ENCODE results near the gene INO80B.
A peak's percentile ranks its signal among the peaks of the same experiment; 100 is the strongest.
"Not testable (repeated sequence)": the region's sequence is repeated elsewhere in the genome, so short reads cannot be mapped to it uniquely, and the experiment has no call there.

The INO80B gene

GRCh38 chr2:74418312-74418711 lies 36.6 kb upstream of the INO80B start:
- no peak overlapping the region for H3K27ac ChIP-seq (ENCODE audit: low read depth, low read length)
- no peaks in the 10 kb centered on the region for H3K9me3 ChIP-seq (ENCODE audit: control insufficient read depth, insufficient read depth, low read depth, low read length)
- H3K4me3 ChIP-seq (ENCODE audit: low read depth, low read length), result no peak overlapping the region
- H3K4me1 ChIP-seq (ENCODE audit: control insufficient read depth, insufficient read depth, low read length), result 0 out of 2 replicates have a peak, but pooled peaks cover 4% of the 10 kb centered on the region
- peaks cover 31% of the 10 kb centered on the region for H3K27me3 ChIP-seq (ENCODE audit: control insufficient read depth, insufficient read depth, low read length)
- H3K9ac ChIP-seq (ENCODE audit: low read length), result no peak overlapping the region
- H3K36me3 ChIP-seq (ENCODE audit: control insufficient read depth, insufficient read depth, low read length), result no peaks in the 10 kb centered on the region

GRCh38 chr2:74419345-74419744 lies 35.5 kb upstream of the INO80B start:
- H3K4me3 ChIP-seq (ENCODE audit: low read depth, low read length), result no peak overlapping the region
- peaks cover 26% of the 10 kb centered on the region for H3K27me3 ChIP-seq (ENCODE audit: control insufficient read depth, insufficient read depth, low read length)
- H3K9me3 ChIP-seq (ENCODE audit: control insufficient read depth, insufficient read depth, low read depth, low read length), result no peaks in the 10 kb centered on the region
- no peak overlapping the region for H3K9ac ChIP-seq (ENCODE audit: low read length)
- 0 out of 2 replicates have a peak, but pooled peaks cover 4% of the 10 kb centered on the region for H3K4me1 ChIP-seq (ENCODE audit: control insufficient read depth, insufficient read depth, low read length)
- H3K36me3 ChIP-seq (ENCODE audit: control insufficient read depth, insufficient read depth, low read length), result no peaks in the 10 kb centered on the region
- no peak overlapping the region for H3K27ac ChIP-seq (ENCODE audit: low read depth, low read length)

- H3K27me3 ChIP-seq (ENCODE audit: control insufficient read depth, insufficient read depth, low read length), result peaks cover 26% of the 10 kb centered on the region
- H3K4me3 ChIP-seq (ENCODE audit: low read depth, low read length), result no peak overlapping the region
- no peaks in the 10 kb centered on the region for H3K9me3 ChIP-seq (ENCODE audit: control insufficient read depth, insufficient read depth, low read depth, low read length)
- peaks cover 5% of the 10 kb centered on the region for H3K36me3 ChIP-seq (ENCODE audit: control insufficient read depth, insufficient read depth, low read length)
- H3K4me1 ChIP-seq (ENCODE audit: control insufficient read depth, insufficient read depth, low read length), result 0 out of 2 replicates have a peak, but pooled peaks cover 4% of the 10 kb centered on the region
- H3K9ac ChIP-seq (ENCODE audit: low read length), result no peak overlapping the region
- H3K27ac ChIP-seq (ENCODE audit: low read depth, low read length), result no peak overlapping the region
Observed at GRCh38 chr2:74420006-74420405, 34.9 kb upstream of the INO80B start.

- not testable (repeated sequence) for H3K27ac ChIP-seq (ENCODE audit: low read depth, low read length); H3K4me1 ChIP-seq (ENCODE audit: control insufficient read depth, insufficient read depth, low read length); H3K9ac ChIP-seq (ENCODE audit: low read length); H3K9me3 ChIP-seq (ENCODE audit: control insufficient read depth, insufficient read depth, low read depth, low read length)
- Histone ChIP-seq H3K4me3 (ENCODE audit: low read depth, low read length) (peak overlapping the region; percentile 79), H3K27me3 (ENCODE audit: control insufficient read depth, insufficient read depth, low read length) (peaks cover 26% of the 10 kb centered on the region), H3K36me3 (ENCODE audit: control insufficient read depth, insufficient read depth, low read length) (peaks cover 11% of the 10 kb centered on the region)
Observed at GRCh38 chr2:74420443-74421103, 34.3 kb upstream of the INO80B start.

- Histone ChIP-seq H3K27ac (ENCODE audit: low read depth, low read length) (no peak within 1 kb of the TSS), H3K9me3 (ENCODE audit: control insufficient read depth, insufficient read depth, low read depth, low read length) (no peaks in the 10 kb centered on the region), H3K27me3 (ENCODE audit: control insufficient read depth, insufficient read depth, low read length) (peaks cover 26% of the 10 kb centered on the region; the same call in 1 of the 2 replicates), H3K4me3 (ENCODE audit: low read depth, low read length) (peak within 1 kb of the TSS; percentile 79), H3K4me1 (ENCODE audit: control insufficient read depth, insufficient read depth, low read length) (no peaks in the 10 kb centered on the region), H3K36me3 (ENCODE audit: control insufficient read depth, insufficient read depth, low read length) (peaks cover 18% of the 10 kb centered on the region), H3K9ac (ENCODE audit: low read length) (peak within 1 kb of the TSS; percentile 68)
Observed at GRCh38 chr2:74421221-74421870, 33.5 kb upstream of the INO80B start, which contains the start of the genes C2orf81 and WDR54. C2orf81 (minus strand) TSS chr2:74421619; CDS start chr2:74421560, 59 bp downstream. WDR54 (plus strand) TSS chr2:74421730; CDS start chr2:74422154, 424 bp downstream.

GRCh38 chr2:74423231-74424095 lies 31.4 kb upstream of the INO80B start:
- Histone ChIP-seq H3K27me3 (ENCODE audit: control insufficient read depth, insufficient read depth, low read length) (peaks cover 26% of the 10 kb centered on the region; the same call in 1 of the 2 replicates), H3K36me3 (ENCODE audit: control insufficient read depth, insufficient read depth, low read length) (peaks cover 40% of the 10 kb centered on the region), H3K9me3 (ENCODE audit: control insufficient read depth, insufficient read depth, low read depth, low read length) (no peaks in the 10 kb centered on the region), H3K27ac (ENCODE audit: low read depth, low read length) (no peak overlapping the region), H3K4me3 (ENCODE audit: low read depth, low read length) (no peak overlapping the region), H3K9ac (ENCODE audit: low read length) (no peak overlapping the region), H3K4me1 (ENCODE audit: control insufficient read depth, insufficient read depth, low read length) (no peaks in the 10 kb centered on the region)

GRCh38 chr2:74424139-74424992 lies 30.5 kb upstream of the INO80B start:
- peaks cover 49% of the 10 kb centered on the region for H3K36me3 ChIP-seq (ENCODE audit: control insufficient read depth, insufficient read depth, low read length)
- H3K9me3 ChIP-seq (ENCODE audit: control insufficient read depth, insufficient read depth, low read depth, low read length), result no peaks in the 10 kb centered on the region
- H3K27me3 ChIP-seq (ENCODE audit: control insufficient read depth, insufficient read depth, low read length), result peaks cover 26% of the 10 kb centered on the region; the same call in 1 of the 2 replicates
- H3K4me1 ChIP-seq (ENCODE audit: control insufficient read depth, insufficient read depth, low read length), result no peaks in the 10 kb centered on the region
- H3K27ac ChIP-seq (ENCODE audit: low read depth, low read length), result no peak overlapping the region
- H3K9ac ChIP-seq (ENCODE audit: low read length), result no peak overlapping the region
- H3K4me3 ChIP-seq (ENCODE audit: low read depth, low read length), result no peak overlapping the region

GRCh38 chr2:74424995-74425406 lies 29.9 kb upstream of the INO80B start:
- H3K9ac ChIP-seq (ENCODE audit: low read length), result no peak overlapping the region
- peaks cover 26% of the 10 kb centered on the region; the same call in 1 of the 2 replicates for H3K27me3 ChIP-seq (ENCODE audit: control insufficient read depth, insufficient read depth, low read length)
- no peaks in the 10 kb centered on the region for H3K4me1 ChIP-seq (ENCODE audit: control insufficient read depth, insufficient read depth, low read length)
- peaks cover 55% of the 10 kb centered on the region for H3K36me3 ChIP-seq (ENCODE audit: control insufficient read depth, insufficient read depth, low read length)
- no peaks in the 10 kb centered on the region for H3K9me3 ChIP-seq (ENCODE audit: control insufficient read depth, insufficient read depth, low read depth, low read length)
- no peak overlapping the region for H3K4me3 ChIP-seq (ENCODE audit: low read depth, low read length)
- no peak overlapping the region for H3K27ac ChIP-seq (ENCODE audit: low read depth, low read length)

- H3K4me1 ChIP-seq (ENCODE audit: control insufficient read depth, insufficient read depth, low read length), result no peaks in the 10 kb centered on the region
- H3K9me3 ChIP-seq (ENCODE audit: control insufficient read depth, insufficient read depth, low read depth, low read length), result no peaks in the 10 kb centered on the region
- H3K36me3 ChIP-seq (ENCODE audit: control insufficient read depth, insufficient read depth, low read length), result peaks cover 60% of the 10 kb centered on the region
- H3K27me3 ChIP-seq (ENCODE audit: control insufficient read depth, insufficient read depth, low read length), result peaks cover 21% of the 10 kb centered on the region; the same call in 1 of the 2 replicates
- no peak overlapping the region for H3K27ac ChIP-seq (ENCODE audit: low read depth, low read length)
- no peak overlapping the region for H3K4me3 ChIP-seq (ENCODE audit: low read depth, low read length)
- H3K9ac ChIP-seq (ENCODE audit: low read length), result no peak overlapping the region
Observed at GRCh38 chr2:74425523-74425922, 29.4 kb upstream of the INO80B start.

- Histone ChIP-seq H3K4me1 (ENCODE audit: control insufficient read depth, insufficient read depth, low read length) (no peaks in the 10 kb centered on the region), H3K9ac (ENCODE audit: low read length) (no peak overlapping the region), H3K27me3 (ENCODE audit: control insufficient read depth, insufficient read depth, low read length) (peaks cover 14% of the 10 kb centered on the region; the same call in 1 of the 2 replicates), H3K4me3 (ENCODE audit: low read depth, low read length) (no peak overlapping the region), H3K27ac (ENCODE audit: low read depth, low read length) (no peak overlapping the region), H3K9me3 (ENCODE audit: control insufficient read depth, insufficient read depth, low read depth, low read length) (no peaks in the 10 kb centered on the region), H3K36me3 (ENCODE audit: control insufficient read depth, insufficient read depth, low read length) (peaks cover 68% of the 10 kb centered on the region)
Observed at GRCh38 chr2:74426181-74426758, 28.6 kb upstream of the INO80B start.

Measured in HUES6 (cell line).